HG03064 (cell line): ENCODE measurements around the gene ITPR2.

Experiments
- ATAC-seq: cut with Tn5 transposase; IDR thresholded peaks from one replicate; pipeline ENCODE4 v1.9.1; 2021; ENCODE audit warnings: low read depth; ENCODE audit not compliant: unreplicated experiment

The ITPR2 gene

DNA sequence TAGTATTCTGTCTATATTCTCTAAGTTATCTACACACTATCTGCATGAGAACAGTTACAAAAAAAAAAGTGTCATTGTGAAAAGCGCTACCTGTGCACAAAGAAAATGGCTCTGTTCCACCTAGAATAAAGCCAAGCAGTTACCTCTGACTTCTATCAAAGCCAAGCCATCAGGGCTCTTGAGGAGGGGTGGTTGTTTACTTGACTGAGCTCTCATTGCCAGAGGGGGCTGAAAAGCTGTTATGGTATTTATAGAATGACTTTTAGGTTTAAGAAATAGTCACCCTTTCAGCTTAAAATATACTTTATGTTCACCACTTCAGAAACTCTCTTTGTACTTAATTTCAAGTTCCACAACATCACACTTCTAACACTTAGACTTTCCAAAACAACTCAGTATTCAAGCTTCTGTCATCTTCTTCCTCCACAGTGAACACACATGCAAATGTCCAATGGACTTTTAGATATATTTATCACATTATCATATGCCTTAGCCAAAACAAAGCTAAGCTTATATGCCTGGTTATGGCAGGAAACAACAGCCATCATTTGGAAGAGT, 7.5 kb downstream of the ITPR2 start:
- ATAC-seq: no peak

DNA sequence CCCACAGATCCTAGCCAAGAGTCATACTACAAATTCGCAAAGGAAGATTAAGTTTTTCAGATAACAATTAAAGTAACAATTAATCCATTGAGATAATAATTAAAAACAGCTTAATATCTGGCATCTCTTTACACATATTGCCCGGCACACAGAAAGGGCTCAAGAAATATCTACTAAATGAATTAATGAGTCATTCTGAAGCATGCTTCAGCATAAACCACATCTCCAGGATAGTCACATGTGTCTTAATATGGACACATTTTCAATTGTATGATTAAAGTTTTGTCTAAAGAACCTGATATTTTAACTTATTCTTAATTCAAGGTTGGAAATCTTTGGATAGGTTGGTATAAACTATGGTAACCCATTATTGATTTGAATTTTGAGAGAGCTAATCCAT, 9.6 kb downstream of the ITPR2 start:
- no peak for ATAC-seq

DNA sequence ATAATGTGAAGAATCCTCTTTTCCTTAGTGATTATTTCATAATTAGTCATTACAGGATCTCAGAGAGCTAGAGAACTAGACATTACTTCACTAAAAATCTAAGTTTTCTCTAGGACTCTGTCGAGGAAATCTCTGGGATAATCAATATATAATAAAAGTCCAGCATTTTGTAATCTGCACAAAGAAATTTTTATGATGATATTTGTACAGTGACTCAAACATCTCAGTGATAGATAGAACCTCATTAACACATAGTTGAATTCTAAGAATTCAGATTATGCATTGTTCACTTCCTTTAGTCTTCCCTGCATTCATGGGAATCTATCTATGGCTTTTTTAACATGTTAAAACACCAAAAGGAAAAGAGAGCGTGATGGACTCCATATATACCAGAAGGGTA, 11.0 kb downstream of the ITPR2 start:
- ATAC-seq: no peak

DNA sequence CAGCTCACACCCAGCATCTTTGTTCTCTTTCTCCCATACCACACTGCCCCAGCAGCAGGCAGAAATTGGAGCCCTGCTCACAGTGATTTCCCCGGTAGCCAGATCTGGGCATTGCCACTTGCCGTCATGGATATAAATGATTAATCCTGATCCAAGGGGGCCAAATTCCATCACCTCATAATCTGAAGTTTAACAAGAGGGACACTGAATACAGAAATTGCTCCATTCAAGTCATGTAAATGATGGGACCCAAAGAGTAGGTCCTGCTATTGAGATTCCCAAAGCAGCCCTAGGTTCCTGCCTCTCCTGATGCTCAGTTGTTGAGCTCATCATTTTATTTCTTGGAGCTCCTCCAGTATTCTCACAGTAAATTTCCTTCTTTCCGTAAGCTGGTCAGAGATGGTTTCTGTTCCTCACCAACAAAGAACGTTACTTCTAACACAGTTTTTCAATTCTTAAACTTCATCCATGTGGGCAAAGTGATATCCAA, 11.7 kb downstream of the ITPR2 start:
- ATAC-seq: no peak

DNA sequence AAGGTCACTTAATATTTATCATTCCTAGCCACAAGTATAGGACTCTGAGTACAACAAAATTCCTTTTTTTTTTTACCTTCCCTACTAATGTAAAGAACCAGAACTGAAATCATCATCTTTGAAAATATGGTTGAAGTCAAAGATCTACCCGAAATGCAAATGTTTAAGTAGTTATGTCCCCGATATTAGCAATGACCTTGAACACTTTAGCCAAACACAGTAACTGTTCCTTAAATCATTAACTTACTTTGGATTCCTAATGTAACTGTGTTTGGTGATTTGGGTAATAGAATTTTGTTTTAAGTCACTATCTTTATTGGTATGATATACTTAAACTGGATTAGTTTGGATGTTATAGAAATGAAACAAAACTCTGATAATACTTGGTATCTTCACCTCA, 14.4 kb downstream of the ITPR2 start:
- no peak for ATAC-seq

DNA sequence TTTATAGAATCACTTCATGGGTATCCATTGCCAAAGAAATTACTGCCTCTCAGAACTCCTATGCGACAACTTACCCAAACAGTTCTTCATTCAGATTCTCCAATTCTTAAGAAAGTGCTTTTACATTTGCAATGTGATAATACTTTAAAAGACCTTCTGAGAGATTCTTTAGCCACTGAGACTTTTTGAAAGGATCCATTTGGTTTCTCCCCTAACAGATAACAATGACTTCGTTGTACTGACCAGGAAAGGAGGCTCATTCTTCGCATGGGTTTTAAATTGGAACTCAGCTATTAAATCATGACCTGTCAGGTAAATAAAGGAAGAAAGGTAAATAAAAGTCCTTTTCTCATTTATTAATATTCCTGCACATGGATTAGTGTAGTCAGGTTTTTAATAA, 14.8 kb downstream of the ITPR2 start:
- no peak for ATAC-seq

DNA sequence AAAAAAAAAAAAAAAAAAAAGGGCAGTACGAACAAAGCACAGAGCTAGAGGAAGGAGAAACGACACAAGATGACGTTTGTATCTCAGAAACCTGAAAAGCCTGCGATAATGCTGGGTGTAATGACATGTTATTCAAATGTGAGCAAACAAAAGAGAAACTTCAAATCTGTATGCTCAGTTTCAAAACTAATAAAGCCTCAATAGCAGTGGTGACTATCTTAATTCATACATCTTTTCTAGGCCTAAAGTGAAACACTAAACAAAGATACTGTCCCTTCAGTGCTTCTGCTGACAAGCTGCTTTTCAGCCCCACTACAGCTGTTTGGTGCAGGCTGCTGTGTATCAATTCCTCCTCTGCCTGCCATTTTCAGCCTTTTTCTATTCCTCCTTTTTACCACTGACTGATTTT, 15.8 kb downstream of the ITPR2 start:
- peak; percentile 83 for ATAC-seq

DNA sequence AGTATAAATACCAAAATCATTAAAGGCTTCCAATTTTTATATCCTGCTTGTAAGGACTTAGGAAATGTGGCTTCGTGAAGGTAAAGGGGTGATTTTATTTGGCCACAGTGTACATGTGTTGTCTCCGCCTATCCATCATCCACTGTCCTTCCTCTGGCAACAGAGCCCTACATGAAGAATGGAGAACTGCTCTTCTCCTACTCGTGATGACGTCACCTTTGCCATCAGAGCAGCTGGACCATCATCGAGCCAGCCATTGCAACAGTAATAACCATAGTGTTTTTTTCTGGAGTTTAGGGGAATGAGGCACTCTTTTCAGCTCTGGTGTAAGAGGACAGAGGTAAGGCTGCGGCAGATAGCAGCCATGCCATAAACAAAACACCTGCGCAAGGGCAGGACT, 19.2 kb downstream of the ITPR2 start:
- no peak for ATAC-seq

DNA sequence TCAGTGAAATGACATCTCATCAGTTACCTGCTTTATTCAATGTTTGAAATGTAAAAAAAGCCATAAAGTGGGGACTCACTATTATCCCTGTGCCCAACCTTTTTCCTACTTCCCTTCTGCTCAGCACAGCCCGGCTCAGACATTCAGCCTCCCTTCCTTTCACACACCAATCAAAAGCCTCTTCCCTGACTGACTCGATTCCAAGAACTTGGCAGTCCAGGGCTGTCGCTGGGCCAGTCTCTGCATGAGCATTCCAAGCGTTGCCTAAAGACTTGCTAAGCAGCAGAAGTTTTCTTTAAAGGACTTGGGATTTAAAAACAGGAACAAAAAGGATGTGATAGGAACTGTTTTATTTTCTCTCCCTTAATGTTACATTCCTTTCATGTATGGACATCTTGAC, 22.7 kb downstream of the ITPR2 start:
- no peak for ATAC-seq

DNA sequence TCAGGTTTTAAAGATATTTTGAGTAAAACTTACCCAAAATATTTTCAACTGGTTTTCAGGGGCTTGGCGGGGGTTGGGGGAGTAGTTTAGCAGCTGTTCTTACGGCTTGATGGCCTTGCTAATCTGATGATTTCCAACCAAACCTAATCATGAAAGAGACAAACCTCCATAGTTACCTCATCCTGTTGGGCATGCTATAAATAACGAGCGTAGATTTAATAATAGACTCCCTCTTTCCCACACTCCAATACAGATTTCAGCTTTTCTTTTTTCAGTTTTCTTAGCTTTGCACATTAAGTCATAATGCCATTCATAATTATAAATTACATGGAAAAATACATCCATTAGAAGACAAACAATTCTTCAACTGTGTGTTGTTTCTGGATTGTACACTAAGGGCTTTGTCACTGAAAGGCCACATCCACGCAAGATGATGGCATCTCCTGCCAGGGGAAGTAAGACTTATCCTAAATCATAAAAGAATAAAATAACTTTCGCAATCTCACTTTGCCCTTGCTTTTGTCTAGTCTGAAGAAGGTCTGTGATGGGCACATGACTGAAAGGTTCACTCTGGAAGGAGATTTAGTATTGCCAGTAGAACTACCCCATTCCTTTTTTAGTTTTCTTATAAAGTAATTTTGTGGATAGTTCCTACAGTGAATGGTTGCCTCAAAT, 23.2 kb downstream of the ITPR2 start:
- ATAC-seq: no peak

DNA sequence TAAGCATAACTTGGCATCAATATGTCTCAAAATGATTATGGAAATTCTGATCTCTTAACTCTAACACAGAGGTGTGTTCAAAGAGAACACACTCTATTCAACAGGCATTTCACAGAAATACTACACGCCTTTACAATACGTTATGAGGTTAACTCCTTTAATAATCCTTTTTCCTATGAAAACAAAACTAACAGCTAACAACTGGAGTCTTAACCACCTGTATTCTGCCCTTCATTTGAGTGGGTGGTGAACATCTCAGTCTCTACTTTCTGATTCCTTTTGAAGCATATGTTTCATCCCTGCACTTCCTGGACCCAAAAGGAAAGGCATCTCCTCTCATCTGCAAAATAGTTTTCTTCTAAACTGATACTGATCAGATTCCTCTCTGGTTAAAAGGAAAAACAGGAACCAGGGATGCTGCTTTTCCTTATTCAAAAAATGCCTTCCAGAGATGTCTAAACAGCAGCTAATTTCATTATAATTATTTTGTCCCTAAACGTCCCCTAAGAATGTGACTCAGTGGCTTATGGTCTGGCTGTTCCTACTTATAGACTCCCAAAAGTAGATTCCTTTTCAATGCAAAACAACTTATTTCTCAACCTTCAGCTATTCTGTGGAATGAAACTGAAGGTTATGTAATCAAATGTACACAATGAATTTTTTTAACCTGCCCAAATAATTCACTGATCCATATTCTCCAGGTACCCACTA, 24.1 kb downstream of the ITPR2 start:
- no peak for ATAC-seq

DNA sequence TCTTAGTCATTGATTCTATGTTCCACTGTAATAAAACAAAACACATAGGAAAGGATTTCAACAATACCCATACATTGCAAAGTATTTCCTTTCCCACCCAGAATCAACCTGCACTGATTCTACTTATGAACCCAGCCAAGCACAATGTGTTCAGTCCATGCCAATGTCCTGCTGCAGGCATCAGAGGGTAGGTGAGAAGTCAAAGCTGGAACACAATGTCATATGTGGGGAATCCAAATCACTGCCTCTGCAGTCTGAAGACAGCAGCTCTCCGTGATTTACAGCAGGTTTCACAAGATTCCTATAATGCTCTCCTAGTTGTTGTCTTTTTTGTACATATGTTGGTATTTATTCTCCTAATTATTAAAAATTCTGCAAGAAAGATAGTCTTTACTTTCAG, 25.7 kb downstream of the ITPR2 start:
- no peak for ATAC-seq

DNA sequence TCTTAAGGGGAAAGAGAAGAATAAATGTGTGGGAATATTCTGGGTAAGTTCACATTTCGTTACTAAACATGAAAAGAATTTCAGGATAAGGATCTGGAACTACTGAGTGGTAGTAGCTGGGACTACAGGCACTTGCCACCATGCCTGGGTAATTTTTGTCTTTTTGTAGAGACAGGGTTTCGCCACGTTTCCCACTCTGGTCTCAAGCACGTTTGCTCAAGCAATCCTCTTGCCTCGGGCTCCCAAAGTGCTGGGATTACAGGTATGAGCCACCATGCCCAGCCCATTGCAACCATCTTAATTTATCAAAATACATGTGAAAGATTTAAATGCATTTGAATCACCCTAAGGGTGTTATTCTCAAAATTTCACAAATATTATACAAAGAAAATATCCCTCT, 26.4 kb downstream of the ITPR2 start:
- ATAC-seq: no peak

DNA sequence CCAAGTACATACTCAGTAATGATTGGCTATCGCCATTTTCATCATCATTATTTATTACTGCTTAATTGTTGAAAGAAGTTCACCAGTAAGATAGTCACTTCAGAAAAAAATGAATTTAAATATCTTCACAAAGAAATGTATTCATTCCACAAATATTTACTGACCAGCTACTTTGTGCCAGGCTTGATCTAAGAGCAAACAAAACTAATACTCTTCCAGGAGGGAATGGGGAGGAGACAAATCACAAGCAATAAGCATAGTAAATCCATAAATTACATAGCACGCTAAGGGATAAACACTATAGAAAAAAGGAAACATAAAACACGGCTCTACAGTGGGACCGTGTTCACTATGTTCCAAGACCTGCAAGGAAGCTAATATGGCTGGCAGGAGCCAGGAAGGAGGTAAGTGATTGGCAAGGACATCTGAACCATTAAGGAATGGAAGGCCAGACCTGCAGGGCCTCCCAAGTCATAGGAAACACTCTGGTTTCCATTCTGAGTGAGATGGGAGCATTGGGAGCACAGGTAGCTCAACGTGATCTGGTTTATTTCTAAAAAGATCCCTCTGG, 27.5 kb downstream of the ITPR2 start:
- ATAC-seq: no peak

DNA sequence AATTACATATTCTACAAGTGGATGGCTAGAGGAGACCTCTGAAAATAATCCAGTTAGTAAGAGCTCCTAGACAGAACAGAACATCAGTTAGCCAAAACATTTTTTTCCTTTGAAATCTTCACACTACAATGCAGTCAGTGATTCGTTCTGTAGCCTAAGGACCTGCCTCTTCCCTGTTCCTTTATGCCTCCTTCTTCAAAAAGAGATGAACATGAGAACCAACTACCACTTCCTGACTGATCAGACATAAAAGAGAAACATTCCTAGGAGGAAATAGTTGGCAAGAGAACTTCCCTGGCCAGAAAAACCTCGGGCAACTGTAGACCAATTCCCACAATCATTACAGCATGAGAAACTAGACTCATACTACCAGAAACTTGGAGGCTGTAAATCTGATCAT, 29.4 kb downstream of the ITPR2 start:
- no peak for ATAC-seq

DNA sequence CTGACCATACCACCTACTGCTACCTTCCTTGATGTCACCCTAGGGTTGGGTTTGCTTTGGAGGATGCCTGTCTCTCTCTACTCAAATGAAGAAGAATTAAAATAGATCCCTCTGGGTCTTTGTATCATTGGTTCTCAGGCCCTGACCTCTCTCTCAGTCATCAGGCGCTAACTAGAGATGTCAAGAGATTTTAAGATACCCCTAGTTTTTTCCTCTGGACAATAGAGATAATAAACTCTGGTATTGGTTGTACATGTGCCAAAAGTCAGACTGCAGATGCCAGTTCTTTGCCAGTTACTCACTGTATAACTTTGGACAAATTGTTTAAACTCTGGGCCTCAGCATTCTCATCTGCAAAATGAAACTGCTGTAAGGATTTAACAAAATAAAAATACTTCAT, 31.5 kb downstream of the ITPR2 start:
- no peak for ATAC-seq

DNA sequence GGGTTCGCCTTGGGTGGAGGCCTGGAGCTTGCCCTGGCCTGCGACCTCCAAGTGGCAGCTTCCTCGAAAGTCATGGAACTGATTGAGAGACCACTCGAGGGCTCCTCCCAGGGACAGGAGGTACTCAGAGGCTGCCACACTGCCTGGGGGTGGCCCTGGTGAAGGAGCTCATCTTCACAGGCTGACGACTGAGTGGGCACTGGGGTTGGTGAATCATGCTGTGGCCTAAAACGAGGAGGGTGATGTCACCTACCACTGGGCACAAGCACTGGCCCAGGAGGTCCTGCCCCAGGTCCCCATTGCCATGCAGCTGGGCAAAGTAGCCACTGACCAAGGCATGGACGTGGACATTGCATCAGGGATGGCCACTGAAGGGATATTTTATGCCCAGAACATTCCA, 32.1 kb downstream of the ITPR2 start:
- no peak for ATAC-seq

DNA sequence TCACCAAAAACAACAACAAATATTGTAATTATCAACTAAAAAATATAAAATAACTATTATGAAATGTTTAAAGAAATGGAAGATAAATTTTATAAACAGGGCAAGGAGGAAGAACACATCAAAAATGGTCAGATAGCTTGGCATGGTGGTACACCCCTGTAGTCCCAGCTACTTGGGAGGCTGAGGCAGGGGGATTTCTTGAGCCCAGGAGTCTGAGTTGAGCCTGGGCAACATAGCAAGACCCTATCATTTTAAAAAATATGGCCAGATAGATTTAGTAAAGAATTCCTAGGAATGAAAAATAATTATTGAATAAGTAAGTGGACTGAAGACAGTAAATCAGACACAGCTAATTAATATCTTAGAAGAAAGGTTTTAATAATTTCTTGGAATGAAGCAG, 32.6 kb downstream of the ITPR2 start:
- ATAC-seq: no peak

DNA sequence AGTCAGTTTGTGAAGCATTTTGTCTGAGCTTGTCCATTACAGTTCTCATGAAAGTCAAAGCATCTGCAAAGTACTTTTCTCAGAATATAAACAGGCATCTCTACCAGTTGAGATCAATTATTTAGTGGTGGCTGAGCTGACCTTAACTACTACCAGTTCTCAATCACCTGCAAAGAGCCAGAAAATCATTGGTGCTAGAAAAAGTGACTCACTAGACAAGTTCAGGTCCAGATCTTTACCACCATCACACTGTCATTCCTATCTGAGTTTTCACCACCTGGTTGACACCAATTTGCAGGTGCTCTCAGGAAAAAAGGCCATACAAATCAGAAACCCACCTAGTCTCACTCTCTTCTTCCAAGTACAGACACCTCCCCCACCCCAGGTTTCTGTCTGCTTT, 33.3 kb downstream of the ITPR2 start:
- no peak for ATAC-seq

DNA sequence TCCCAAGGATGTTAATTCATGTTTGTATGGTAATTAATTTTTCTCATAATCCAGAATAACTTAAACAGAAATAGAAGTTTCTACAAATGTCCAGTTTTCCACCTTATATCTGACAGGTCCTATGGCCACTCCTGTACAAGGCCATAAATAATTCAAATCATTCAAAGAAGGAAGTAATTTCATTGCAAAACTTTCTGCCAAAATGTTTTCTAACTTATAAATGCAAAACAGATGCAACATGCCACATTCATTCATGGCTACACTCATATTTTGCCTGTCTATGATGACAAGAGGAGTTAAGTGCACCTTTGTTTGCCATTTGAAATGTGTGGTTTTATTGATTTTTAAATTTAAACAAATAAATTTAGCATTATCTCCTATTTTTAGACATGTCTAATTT, 34.4 kb downstream of the ITPR2 start:
- no peak for ATAC-seq

DNA sequence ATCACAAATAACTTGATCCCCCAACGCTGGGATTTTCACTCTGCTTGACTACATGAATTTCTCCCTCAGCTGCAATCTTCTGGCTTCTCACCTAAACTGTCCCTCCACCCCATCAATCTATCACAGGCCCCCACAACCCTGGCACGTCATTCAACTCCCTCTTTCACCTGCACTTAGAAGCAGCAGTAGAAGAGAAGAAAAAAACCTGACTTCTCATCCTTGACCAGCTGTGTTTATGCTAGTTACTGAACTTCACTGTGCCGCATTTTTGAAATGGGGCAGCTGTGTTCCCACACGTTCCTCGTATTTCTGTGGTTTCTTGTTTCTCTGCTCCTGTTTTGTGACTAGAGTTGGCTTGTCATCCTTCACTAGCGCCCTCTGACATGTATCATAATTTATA, 35.0 kb downstream of the ITPR2 start:
- ATAC-seq: peak; percentile 75

DNA sequence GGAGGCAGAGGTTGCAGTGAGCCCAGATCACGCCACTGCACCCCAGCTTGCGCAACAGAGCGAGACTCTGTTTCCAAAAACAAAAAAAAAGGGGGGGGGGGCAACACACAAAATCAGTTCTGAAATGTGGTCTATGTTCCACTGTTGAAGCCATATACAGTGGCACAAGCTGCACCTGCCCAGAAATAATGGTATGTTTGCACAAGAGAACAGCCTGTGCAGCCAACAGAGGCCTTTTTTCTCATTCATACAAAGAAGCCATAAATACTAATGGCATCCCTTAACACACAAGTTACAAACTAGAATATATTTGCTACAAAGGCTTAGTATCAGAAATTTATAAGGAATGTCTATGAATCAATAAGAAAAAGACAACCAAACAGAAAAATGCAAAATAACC, 37.1 kb downstream of the ITPR2 start:
- ATAC-seq: no peak
